ENCODE data around the gene OSBPL9.
A peak's percentile ranks its signal among the peaks of the same experiment; 100 is the strongest.
"Not testable (repeated sequence)": the region's sequence is repeated elsewhere in the genome, so short reads cannot be mapped to it uniquely, and the experiment has no call there.

The OSBPL9 gene

GRCh38 chr1:51715369-51715768 lies 98.5 kb downstream of the OSBPL9 start:
- DNase-seq: no peak

GRCh38 chr1:51716746-51717145 lies 99.9 kb downstream of the OSBPL9 start:
- no peak for DNase-seq

GRCh38 chr1:51717842-51718241 lies 101.0 kb downstream of the OSBPL9 start:
- no peak for DNase-seq

- no peak for DNase-seq
Observed at GRCh38 chr1:51719146-51719545, 102.3 kb downstream of the OSBPL9 start.

- DNase-seq: no peak
Observed at GRCh38 chr1:51724797-51725196, 107.9 kb downstream of the OSBPL9 start.

- DNase-seq: no peak
Observed at GRCh38 chr1:51726051-51726450, 109.2 kb downstream of the OSBPL9 start.

GRCh38 chr1:51726544-51727225 lies 109.8 kb downstream of the OSBPL9 start:
- no peak for DNase-seq

- DNase-seq: no peak
Observed at GRCh38 chr1:51727366-51727765, 110.5 kb downstream of the OSBPL9 start.

GRCh38 chr1:51728611-51729155 lies 111.8 kb downstream of the OSBPL9 start:
- peak; percentile 72 for DNase-seq

- DNase-seq: peak; percentile 98
Observed at GRCh38 chr1:51729156-51729823, 112.4 kb downstream of the OSBPL9 start.

- no peak for DNase-seq
Observed at GRCh38 chr1:51729824-51730301, 113.0 kb downstream of the OSBPL9 start.

GRCh38 chr1:51731998-51732397 lies 115.1 kb downstream of the OSBPL9 start:
- DNase-seq: no peak

- no peak for DNase-seq
Observed at GRCh38 chr1:51732701-51733425, 116.0 kb downstream of the OSBPL9 start.

- not testable (repeated sequence) for DNase-seq
Observed at GRCh38 chr1:51733426-51733774, 116.5 kb downstream of the OSBPL9 start.

- DNase-seq: no peak
Observed at GRCh38 chr1:51733793-51734522, 117.1 kb downstream of the OSBPL9 start.

GRCh38 chr1:51734896-51735745 lies 118.2 kb downstream of the OSBPL9 start:
- DNase-seq: peak; percentile 65

GRCh38 chr1:51735746-51736254 lies 118.9 kb downstream of the OSBPL9 start:
- no peak for DNase-seq

GRCh38 chr1:51736702-51737101 lies 119.8 kb downstream of the OSBPL9 start:
- DNase-seq: no peak

- DNase-seq: no peak
Observed at GRCh38 chr1:51738681-51739080, 121.8 kb downstream of the OSBPL9 start.

- no peak for DNase-seq
Observed at GRCh38 chr1:51740652-51741051, 123.8 kb downstream of the OSBPL9 start.

GRCh38 chr1:51741121-51741681 lies 124.3 kb downstream of the OSBPL9 start:
- DNase-seq: no peak

All from islet precursor cell (in vitro differentiated cells).